HEK293T (cell line): ENCODE results near the gene HOXD4.

Experiments used
- CTBP1 ChIP-seq: fragments of 450-650 bp; IDR thresholded peaks from 2 replicates; pipeline ENCODE4 v1.6.1; 2016; ENCODE audit warnings: borderline replicate concordance
- ELF4 ChIP-seq: fragments of 450-650 bp; IDR thresholded peaks from 2 replicates; pipeline ENCODE4 v1.6.1; 2017; ENCODE audit warnings: antibody characterized with exemption
- FOXA1 ChIP-seq: fragments of 450-650 bp; IDR thresholded peaks from 2 replicates; pipeline ENCODE4 v1.6.1; 2016; ENCODE audit warnings: mild to moderate bottlenecking
- FOXK2 ChIP-seq: fragments of 450-650 bp; IDR thresholded peaks from 2 replicates; pipeline ENCODE4 v1.6.1; 2016; ENCODE audit warnings: mild to moderate bottlenecking
- FOXM1 ChIP-seq: fragments of 450-650 bp; IDR thresholded peaks from 2 replicates; pipeline ENCODE4 v1.6.1; 2017; ENCODE audit warnings: mild to moderate bottlenecking, borderline replicate concordance
- HDGF ChIP-seq: fragments of 450-650 bp; IDR thresholded peaks from 2 replicates; pipeline ENCODE4 v1.6.1; 2017; ENCODE audit warnings: antibody characterized with exemption, borderline replicate concordance
- LEF1 ChIP-seq: fragments of 450-650 bp; IDR thresholded peaks from 2 replicates; pipeline ENCODE4 v1.6.1; 2017; ENCODE audit warnings: mild to moderate bottlenecking, borderline replicate concordance
- NFRKB ChIP-seq: fragments of 450-650 bp; IDR thresholded peaks from 2 replicates; pipeline ENCODE4 v1.6.1; 2016; ENCODE audit warnings: mild to moderate bottlenecking, moderate library complexity
- SP1 ChIP-seq: fragments of 450-650 bp; IDR thresholded peaks from 2 replicates; pipeline ENCODE4 v1.6.1; 2017
- SUZ12 ChIP-seq: fragments of 450-650 bp; IDR thresholded peaks from 2 replicates; pipeline ENCODE4 v1.6.1; 2016; ENCODE audit warnings: mild to moderate bottlenecking
- ZNF384 ChIP-seq: fragments of 450-650 bp; IDR thresholded peaks from 2 replicates; pipeline ENCODE4 v1.6.1; 2016
- TF ChIP-seq, protein P1 (sequence below): fragments of 450-650 bp; IDR thresholded peaks from 2 replicates; pipeline ENCODE4 v1.6.1; 2016

GRCh38 chr2:176117823-176118371 is 33.5 kb upstream of the HOXD4 start:
- TF ChIP-seq FOXA1 (no peak), HDGF (no peak), FOXK2 (no peak), FOXM1 (no peak), SUZ12 (no peak), NFRKB (no peak), SP1 (no peak), ELF4 (no peak), ZNF384 (no peak), CTBP1 (no peak), LEF1 (no peak)
- TF ChIP-seq, protein P1, sequence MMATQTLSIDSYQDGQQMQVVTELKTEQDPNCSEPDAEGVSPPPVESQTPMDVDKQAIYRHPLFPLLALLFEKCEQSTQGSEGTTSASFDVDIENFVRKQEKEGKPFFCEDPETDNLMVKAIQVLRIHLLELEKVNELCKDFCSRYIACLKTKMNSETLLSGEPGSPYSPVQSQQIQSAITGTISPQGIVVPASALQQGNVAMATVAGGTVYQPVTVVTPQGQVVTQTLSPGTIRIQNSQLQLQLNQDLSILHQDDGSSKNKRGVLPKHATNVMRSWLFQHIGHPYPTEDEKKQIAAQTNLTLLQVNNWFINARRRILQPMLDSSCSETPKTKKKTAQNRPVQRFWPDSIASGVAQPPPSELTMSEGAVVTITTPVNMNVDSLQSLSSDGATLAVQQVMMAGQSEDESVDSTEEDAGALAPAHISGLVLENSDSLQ = no peak
